Panc1 (cell line): ENCODE data around the gene TBXAS1. TPM values are rescaled to one million over a fixed set of nuclear protein-coding genes. Genes with fewer than 3 reads are reported as not detected.

Experiments
- ATAC-seq: fragments of 200-7000 bp; cut with Tn5 transposase; 2 replicates; pipeline ENCODE4 v1.9.1; 2020; ENCODE audit warnings: mild to moderate bottlenecking, moderate library complexity
- BruUV-seq: library from RNA; stranded (reverse); fragments of 400-500 nt; replicated peaks from 2 replicates; lab custom pipeline; 2021; lab: Mats Ljungman, UMichigan
- CTCF ChIA-PET: fragments of 300-600 bp; sonication (Branson Sonifier 250); formaldehyde crosslinking; loops from one replicate; lab custom pipeline; 2022; ENCODE audit warnings: antibody characterized with exemption; lab: Charles Lee
- POLR2A ChIA-PET: fragments of 300-600 bp; sonication (Branson Sonifier 250); formaldehyde crosslinking; loops from one replicate; lab custom pipeline; 2022; ENCODE audit warnings: antibody characterized with exemption; lab: Charles Lee
- DNase-seq: peaks from one replicate; pipeline ENCODE4 v3.0.0-alpha.2; 2010; ENCODE audit warnings: low read depth, low spot score
- H3K27ac ChIP-seq: 2 replicates; pipeline ENCODE4 v1.5.1; 2011; ENCODE audit warnings: mild to moderate bottlenecking, low read length, inconsistent platforms
- H3K27me3 ChIP-seq: fragments of 200-500 bp; sonication (Bioruptor generic); 2 replicates; pipeline ENCODE4 v1.6.0; 2014; ENCODE audit warnings: low read length, inconsistent platforms; ENCODE audit not compliant: control insufficient read depth, insufficient read depth
- H3K36me3 ChIP-seq: fragments of 200-500 bp; sonication (Bioruptor generic); 2 replicates; pipeline ENCODE4 v1.5.1; 2014; ENCODE audit warnings: inconsistent platforms, mild to moderate bottlenecking, low read length, moderate library complexity; ENCODE audit not compliant: control insufficient read depth, insufficient read depth
- H3K4me1 ChIP-seq: 2 replicates; pipeline ENCODE4 v1.5.1; 2011; ENCODE audit warnings: inconsistent platforms, mild to moderate bottlenecking, low read length, moderate library complexity; ENCODE audit not compliant: control insufficient read depth, insufficient read depth
- H3K4me3 ChIP-seq, 2 experiments: 2 replicates each; pipeline ENCODE4 v1.5.1; 2011 to 2012; ENCODE audit warnings: low read depth in 2 of 2, low read length in 2 of 2, mild to moderate bottlenecking in 2 of 2, inconsistent platforms in 1 of 2, moderate library complexity in 1 of 2
- H3K9me3 ChIP-seq: fragments of 200-500 bp; sonication (Bioruptor generic); 2 replicates; pipeline ENCODE4 v1.5.1; 2014; ENCODE audit warnings: low read depth, mild to moderate bottlenecking, inconsistent platforms, low read length, moderate library complexity; ENCODE audit not compliant: control insufficient read depth, insufficient read depth
- POLR2AphosphoS5 ChIP-seq: IDR thresholded peaks from 2 replicates; pipeline ENCODE4 v1.6.1; 2012; ENCODE audit warnings: mild to moderate bottlenecking, low read depth, low read length, moderate library complexity
- SIN3A ChIP-seq: IDR thresholded peaks from 2 replicates; pipeline ENCODE4 v1.6.1; 2012; ENCODE audit warnings: low read depth, mild to moderate bottlenecking, low read length, moderate library complexity, borderline replicate concordance; ENCODE audit not compliant: insufficient read depth
- TCF7L2 ChIP-seq: IDR thresholded peaks from 2 replicates; pipeline ENCODE4 v1.6.1; 2011; ENCODE audit warnings: mild to moderate bottlenecking, low read depth, low read length, inconsistent platforms
- in situ Hi-C: cut with HindIII; loops from 2 replicates; pipeline ENCODE4 v1.10.0; 2016; ENCODE audit warnings: low sequenced_read_pairs, low pct_unique_long_range_greater_than_20kb
- intact Hi-C: fragments of 100-400 bp; cut with micrococcal nuclease; formaldehyde crosslinking; loops from one replicate; pipeline ENCODE4 v1.10.0; 2022; ENCODE audit not compliant: unreplicated experiment
- total RNA-seq: library from RNA; stranded (reverse); gene quantifications from one replicate; pipeline ENCODE4 v1.2.1, GENCODE V29; 2021; ENCODE audit not compliant: unreplicated experiment
- TF ChIP-seq, protein P1 (sequence below), 2 experiments: IDR thresholded peaks; 2 replicates each; pipeline ENCODE4 v1.6.1; 2011 to 2012; ENCODE audit warnings: low read depth in 2 of 2, control low read depth in 1 of 2, low read length in 1 of 2, mild to moderate bottlenecking in 1 of 2, moderate library complexity in 1 of 2; ENCODE audit not compliant: insufficient read depth in 1 of 2
- TF ChIP-seq, protein P2 (sequence below): fragments of 450-650 bp; IDR thresholded peaks from 2 replicates; pipeline ENCODE4 v1.5.1; 2017; ENCODE audit warnings: mild to moderate bottlenecking

TBXAS1 gene
- total RNA-seq, 1 experiment from 2014 or later: 4.4 TPM

DNA sequence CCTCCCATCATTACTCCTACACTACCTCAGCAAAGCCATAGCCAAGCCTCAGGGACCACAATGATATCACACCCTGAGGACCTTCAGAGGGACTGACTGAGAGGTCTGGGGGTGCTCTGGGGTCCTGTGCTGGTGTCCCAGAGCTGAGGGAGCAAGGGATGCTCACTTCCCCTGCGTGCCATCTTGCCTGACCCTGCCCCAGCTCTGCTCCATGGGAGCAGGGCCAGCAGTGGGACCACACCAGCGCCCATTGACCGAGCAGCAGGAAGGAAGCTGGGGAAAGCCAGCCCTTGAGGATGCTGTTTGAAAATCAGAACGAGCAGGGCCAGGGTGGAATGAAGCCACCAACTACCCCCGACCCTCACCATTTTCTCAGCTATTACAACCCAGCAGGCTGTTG lies 130.7 kb downstream of the TBXAS1 start:
- in situ Hi-C loops (no loop called here), intact Hi-C loops (no loop called here)
- H3K27ac ChIP-seq: no peak overlapping the region
- no TSS peak for BruUV-seq
- no peak for ATAC-seq
- ChIA-PET CTCF (no interaction called here), POLR2A (no interaction called here)
- TF ChIP-seq SIN3A (no peak), TCF7L2 (no peak), POLR2AphosphoS5 (no peak)
- TF ChIP-seq, protein P1, sequence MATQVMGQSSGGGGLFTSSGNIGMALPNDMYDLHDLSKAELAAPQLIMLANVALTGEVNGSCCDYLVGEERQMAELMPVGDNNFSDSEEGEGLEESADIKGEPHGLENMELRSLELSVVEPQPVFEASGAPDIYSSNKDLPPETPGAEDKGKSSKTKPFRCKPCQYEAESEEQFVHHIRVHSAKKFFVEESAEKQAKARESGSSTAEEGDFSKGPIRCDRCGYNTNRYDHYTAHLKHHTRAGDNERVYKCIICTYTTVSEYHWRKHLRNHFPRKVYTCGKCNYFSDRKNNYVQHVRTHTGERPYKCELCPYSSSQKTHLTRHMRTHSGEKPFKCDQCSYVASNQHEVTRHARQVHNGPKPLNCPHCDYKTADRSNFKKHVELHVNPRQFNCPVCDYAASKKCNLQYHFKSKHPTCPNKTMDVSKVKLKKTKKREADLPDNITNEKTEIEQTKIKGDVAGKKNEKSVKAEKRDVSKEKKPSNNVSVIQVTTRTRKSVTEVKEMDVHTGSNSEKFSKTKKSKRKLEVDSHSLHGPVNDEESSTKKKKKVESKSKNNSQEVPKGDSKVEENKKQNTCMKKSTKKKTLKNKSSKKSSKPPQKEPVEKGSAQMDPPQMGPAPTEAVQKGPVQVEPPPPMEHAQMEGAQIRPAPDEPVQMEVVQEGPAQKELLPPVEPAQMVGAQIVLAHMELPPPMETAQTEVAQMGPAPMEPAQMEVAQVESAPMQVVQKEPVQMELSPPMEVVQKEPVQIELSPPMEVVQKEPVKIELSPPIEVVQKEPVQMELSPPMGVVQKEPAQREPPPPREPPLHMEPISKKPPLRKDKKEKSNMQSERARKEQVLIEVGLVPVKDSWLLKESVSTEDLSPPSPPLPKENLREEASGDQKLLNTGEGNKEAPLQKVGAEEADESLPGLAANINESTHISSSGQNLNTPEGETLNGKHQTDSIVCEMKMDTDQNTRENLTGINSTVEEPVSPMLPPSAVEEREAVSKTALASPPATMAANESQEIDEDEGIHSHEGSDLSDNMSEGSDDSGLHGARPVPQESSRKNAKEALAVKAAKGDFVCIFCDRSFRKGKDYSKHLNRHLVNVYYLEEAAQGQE (IDR thresholded peaks at IDR 0.05; ENCODE audit: insufficient read depth in 1 of 2, low read depth in 2 of 2, low read length in 1 of 2): no peak
- TF ChIP-seq, protein P2, sequence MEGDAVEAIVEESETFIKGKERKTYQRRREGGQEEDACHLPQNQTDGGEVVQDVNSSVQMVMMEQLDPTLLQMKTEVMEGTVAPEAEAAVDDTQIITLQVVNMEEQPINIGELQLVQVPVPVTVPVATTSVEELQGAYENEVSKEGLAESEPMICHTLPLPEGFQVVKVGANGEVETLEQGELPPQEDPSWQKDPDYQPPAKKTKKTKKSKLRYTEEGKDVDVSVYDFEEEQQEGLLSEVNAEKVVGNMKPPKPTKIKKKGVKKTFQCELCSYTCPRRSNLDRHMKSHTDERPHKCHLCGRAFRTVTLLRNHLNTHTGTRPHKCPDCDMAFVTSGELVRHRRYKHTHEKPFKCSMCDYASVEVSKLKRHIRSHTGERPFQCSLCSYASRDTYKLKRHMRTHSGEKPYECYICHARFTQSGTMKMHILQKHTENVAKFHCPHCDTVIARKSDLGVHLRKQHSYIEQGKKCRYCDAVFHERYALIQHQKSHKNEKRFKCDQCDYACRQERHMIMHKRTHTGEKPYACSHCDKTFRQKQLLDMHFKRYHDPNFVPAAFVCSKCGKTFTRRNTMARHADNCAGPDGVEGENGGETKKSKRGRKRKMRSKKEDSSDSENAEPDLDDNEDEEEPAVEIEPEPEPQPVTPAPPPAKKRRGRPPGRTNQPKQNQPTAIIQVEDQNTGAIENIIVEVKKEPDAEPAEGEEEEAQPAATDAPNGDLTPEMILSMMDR: no peak
- H3K36me3 ChIP-seq: no peaks in the 10 kb centered on the region
- no peak for DNase-seq
- H3K9me3 ChIP-seq: no peaks in the 10 kb centered on the region
- no peaks in the 10 kb centered on the region for H3K27me3 ChIP-seq
- H3K4me1 ChIP-seq: no peaks in the 10 kb centered on the region
- no peak overlapping the region for H3K4me3 ChIP-seq

DNA sequence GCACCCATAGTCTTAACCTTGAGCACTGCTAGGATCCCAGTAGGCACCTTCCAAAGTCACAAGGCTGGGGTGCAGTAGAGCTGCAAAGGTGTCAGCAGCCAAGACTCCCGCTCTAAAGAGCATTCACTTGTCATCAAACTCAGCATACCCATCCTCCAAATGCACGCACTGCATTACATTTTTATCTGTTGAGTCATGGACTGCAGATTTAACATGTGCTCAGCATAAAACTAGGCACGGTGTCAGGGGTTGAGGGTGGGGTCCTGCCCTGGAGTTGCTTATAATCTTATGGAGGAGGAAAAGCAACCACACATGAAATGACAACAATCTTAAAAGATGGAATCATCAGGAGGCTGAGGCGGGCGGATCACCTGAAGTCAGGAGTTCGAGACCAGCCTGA lies 131.1 kb downstream of the TBXAS1 start:
- Histone ChIP-seq H3K4me3 (no peak overlapping the region), H3K27me3 (no peaks in the 10 kb centered on the region), H3K4me1 (no peaks in the 10 kb centered on the region), H3K27ac (no peak overlapping the region), H3K9me3 (no peaks in the 10 kb centered on the region), H3K36me3 (no peaks in the 10 kb centered on the region)
- CTCF ChIA-PET: no interaction called here
- in situ Hi-C loops (no loop called here), intact Hi-C loops (no loop called here)
- TF ChIP-seq, protein P2: no peak
- TF ChIP-seq TCF7L2: no peak
- TF ChIP-seq, protein P1 (IDR thresholded peaks at IDR 0.05; ENCODE audit: insufficient read depth in 1 of 2, low read depth in 2 of 2, low read length in 1 of 2): no peak
- no peak for TF ChIP-seq SIN3A
- no peak for TF ChIP-seq POLR2AphosphoS5
- BruUV-seq: no TSS peak
- DNase-seq (no peak), ATAC-seq (no peak)
- POLR2A ChIA-PET: no interaction called here
